Retinal pigment epithelial cell (primary cell): ENCODE measurements around the gene RSAD1.
A peak's percentile ranks its signal among the peaks of the same experiment; 100 is the strongest.

Source experiments
- DNase-seq: peaks from one replicate; pipeline ENCODE4 v3.0.0-alpha.2; 2010; ENCODE audit warnings: low read depth
- H3K4me3 ChIP-seq: 2 replicates; pipeline ENCODE4 v1.5.1; 2011; ENCODE audit warnings: mild to moderate bottlenecking, low read length, control low read depth, moderate library complexity
- TF ChIP-seq, protein P1 (sequence below): conservative IDR thresholded peaks from 2 replicates; pipeline ENCODE4 v1.5.1; 2011; ENCODE audit warnings: low read depth, low read length, control low read depth, inconsistent platforms

The RSAD1 gene

DNA sequence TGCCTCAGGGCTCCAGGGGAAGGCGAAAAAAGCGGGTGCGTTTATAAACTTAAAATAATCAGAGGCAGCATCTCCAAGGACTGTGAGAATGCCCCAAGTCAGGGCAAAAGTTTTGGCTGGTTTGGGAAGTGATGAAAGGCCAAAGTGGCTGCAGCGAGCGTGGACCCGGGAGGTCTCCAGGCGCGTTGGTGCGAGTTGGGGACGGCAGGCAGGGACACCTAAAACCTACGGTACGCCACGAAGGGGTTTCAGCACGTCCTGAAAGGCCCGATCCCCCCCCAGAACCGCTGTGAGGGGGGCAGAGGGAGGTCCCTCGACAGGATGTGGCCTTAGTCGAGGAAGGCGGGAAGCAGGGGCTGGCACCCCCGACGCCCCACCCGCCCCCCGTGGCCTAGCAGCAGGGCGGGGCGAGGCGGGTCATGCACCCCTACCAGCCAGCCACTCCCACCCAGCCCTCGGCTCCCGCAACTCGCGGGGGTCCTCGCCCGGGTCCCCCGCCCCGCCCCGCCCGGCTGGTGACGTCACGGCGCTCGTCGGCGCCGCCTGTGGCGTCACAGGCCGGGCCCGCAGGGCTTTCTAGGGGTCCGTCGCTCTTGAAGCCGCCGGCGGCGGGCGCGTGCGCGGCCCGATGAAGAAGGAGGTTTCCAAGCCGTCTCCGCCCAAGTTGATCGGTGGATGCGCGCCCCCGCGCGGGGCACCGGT lies 29.4 kb downstream of the RSAD1 start, which contains the start of gene MYCBPAP:
MYCBPAP (plus strand) TSS at position 569 of the 702 bp plus-strand sequence. CDS start 236 bp downstream, outside the sequence.
- no peak for DNase-seq
- TF ChIP-seq, protein P1, sequence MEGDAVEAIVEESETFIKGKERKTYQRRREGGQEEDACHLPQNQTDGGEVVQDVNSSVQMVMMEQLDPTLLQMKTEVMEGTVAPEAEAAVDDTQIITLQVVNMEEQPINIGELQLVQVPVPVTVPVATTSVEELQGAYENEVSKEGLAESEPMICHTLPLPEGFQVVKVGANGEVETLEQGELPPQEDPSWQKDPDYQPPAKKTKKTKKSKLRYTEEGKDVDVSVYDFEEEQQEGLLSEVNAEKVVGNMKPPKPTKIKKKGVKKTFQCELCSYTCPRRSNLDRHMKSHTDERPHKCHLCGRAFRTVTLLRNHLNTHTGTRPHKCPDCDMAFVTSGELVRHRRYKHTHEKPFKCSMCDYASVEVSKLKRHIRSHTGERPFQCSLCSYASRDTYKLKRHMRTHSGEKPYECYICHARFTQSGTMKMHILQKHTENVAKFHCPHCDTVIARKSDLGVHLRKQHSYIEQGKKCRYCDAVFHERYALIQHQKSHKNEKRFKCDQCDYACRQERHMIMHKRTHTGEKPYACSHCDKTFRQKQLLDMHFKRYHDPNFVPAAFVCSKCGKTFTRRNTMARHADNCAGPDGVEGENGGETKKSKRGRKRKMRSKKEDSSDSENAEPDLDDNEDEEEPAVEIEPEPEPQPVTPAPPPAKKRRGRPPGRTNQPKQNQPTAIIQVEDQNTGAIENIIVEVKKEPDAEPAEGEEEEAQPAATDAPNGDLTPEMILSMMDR, result peak; percentile 23
- peak within 1 kb of the TSS; percentile 54 for H3K4me3 ChIP-seq

DNA sequence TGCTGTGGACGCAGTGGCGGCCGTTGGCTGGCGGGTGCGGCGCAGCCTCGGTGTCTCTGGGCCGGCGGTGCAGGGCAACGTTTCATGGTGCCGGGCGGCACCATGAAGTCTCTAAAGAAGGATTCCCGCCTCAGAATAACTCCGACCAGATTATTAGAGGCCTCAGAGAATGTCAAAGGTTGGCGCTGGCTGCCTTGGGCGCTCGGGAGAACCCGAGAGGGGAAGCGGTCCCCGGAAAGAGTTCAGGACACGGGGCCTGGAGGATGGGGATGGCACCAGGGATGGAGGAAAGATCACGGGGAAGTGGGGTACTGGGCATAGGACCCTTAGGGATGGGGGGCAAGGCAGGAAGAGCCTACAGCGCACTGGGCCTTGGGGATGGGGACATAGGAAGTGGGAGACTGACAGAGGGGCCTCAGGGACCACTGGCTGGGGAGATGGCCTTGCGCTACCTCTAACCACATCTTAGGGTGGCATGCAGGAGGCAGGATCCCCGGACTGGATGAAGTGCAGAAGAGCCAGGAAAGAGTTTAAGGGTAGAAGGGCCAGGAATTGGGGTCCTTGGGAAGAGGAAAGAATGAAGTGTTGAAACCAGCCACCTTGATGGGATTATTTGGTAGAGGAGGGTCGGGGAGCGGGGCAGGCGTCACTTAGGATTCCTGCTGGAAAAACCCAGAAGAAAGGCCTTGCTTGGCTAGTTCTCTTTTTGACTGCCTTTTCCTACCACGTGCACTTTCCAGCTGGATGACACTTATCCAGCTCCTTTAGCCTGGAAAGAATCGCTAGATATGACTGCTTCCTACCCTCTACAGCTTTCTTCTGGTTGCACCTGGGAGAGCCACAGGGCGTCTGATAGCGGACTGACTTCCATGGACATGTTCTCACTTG lies 30.2 kb downstream of the RSAD1 start:
- no peak for DNase-seq
- peak overlapping the region; percentile 54 for H3K4me3 ChIP-seq
- TF ChIP-seq, protein P1, result no peak

DNA sequence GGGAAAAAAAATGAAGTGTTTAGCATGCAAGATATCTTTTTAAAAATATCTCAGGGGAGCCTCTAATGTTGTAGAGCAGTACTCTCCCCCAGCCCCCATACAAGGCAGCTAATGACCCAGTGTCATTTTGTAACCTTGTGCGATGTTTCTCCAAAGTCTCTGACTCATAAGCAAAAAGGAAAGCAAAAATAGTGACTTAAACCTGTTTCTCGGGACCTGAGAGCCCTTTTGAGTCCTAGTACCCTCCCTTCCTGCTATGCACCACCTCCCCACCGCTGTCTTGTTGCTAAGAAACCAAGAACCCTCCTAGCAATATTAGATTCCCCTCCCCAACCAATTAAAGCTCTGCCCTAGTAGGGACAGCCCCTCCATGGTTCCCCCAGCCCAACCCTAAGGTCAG lies 32.4 kb downstream of the RSAD1 start:
- TF ChIP-seq, protein P1, result no peak
- no peak for DNase-seq
- H3K4me3 ChIP-seq, result no peak overlapping the region

DNA sequence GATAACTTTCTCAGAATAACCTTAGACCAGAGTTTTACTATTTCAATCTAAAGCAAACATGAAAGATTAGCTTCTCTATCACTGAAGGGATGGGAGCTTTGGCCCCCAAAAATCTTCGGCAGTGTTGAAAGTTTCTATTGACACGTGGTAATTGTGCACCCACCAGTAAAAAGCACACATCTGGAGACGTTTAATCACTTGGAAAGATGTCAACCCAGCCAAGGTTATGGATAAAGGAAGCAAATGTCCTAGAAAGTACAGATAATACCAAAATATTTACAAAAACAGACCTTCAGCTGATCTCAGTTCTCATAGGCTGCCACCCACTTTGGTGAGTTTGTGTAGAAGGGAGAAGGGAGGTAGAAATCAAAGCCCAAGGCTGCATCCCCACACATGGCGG lies 34.8 kb downstream of the RSAD1 start:
- no peak overlapping the region for H3K4me3 ChIP-seq
- TF ChIP-seq, protein P1, result no peak
- DNase-seq, result no peak

DNA sequence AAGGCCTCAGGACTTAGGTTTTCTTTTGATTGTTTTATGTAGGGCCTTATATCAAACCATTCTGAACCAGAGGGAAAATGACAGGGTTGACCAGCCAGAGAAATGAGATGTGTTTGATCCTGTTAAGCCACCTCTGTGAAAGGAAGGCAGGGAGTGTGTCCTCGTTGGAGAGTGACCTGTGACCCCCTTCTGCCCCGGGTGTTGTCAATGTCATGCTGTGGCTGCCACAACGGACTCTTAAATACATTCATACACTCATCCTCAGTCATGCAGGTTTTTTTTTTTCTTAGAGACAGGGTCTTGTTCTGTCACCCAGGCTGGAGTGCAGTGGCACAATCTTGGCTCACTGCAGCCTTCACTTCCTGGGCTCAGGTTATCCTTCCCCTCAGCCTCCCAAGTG lies 35.7 kb downstream of the RSAD1 start:
- no peak overlapping the region for H3K4me3 ChIP-seq
- DNase-seq, result no peak
- TF ChIP-seq, protein P1, result no peak

DNA sequence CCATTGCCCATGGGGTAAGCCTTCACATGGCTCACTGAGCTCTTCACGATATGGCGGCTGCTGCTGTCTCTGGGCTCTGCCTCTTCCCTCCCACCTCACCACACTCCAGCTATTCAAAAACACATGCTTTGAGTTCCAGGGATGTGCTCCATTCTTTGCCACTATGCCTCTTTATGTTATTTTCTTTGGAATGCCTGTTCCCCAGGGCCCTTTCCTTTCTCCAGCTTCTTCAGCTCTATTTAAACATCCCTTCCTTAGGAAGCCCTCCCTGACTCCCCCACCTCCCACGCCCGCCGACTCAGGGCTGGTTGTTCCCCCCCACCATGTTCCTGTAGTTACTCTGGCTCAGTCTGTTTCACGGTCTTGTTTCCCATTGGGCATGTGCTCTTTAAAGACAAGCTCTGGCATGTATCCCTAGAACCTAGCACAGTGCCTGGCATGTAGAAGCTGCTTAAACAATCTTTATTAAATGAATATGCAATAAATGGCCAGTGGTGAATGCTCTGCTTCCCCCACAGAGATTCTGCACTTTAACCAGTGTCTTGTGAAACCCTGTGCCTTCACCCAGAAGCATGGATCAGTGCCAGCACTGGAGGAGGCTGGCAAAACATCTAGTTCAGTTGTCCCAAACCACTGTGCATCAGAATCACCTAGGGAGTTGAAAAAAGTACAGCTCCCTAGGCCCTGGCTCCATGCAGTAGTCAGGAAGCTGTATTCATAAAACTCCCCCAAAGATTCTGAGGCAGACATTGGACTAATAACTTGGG lies 36.5 kb downstream of the RSAD1 start:
- no peak overlapping the region for H3K4me3 ChIP-seq
- no peak for DNase-seq
- TF ChIP-seq, protein P1, result no peak
